Measurements from ENCODE around the gene OBSL1.

The OBSL1 gene

DNA sequence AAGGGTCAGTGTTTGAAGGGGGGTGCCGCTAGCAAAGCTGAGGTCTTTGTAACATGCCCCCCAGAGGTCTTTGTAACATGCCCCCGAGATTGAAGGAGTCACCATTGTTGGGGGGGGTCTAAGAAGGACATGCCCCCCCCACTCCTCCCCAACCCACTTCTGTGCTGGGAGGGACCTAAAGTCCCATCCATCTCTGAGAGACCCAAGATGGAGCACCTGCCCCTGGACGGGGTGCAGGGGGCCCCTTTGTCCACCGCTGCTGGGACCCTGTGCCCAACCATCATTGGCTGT is 63.0 kb downstream of the OBSL1 start:
- Histone ChIP-seq H3K27ac (peak overlapping the region; percentile 92; the same call in 1 of the 2 replicates), H3K9ac (ENCODE audit: insufficient read length) (no peak overlapping the region)
- DNase-seq (ENCODE audit: low read depth, low spot score) = no peak

DNA sequence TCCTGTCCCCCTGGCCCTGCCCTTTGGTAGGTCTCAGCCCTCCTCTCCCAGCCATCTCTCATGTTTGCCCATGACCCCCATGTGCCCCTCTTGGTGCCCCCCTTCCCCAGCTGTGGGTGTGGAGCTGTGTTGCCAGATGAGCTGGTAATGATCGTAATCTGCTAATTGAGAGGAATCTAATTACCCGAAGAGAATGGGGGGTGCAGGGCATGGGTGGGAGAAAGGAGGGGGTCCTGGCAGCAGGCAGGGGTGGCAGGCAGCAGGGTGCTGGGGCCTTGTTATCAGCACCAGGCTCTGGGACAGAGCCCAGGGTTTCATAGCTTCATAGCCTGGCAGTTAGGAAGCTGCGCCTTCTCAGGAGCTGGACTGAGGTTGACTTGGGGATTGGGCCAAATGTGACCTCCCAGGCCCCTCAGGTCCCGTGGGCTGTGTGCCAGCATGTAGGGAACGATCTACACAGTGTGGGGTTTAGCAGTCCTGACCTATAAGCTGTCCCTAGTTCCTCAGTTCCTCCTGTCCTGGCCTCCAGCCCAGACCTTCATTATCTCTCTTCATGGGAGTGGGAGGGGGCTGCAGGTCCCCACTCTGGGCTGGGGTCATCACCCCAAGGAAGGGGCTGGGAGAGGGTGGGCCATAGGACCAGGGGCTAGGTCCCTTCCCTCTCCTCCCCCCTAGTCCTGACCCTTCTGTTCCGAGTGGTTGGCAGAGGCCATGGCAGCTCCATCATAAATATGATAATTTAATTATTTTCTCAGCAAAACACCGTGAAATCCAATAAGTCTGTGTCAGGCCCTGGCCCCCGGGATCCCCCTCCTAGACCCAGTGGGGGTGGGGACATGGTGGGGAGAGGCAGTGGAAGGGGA is 63.5 kb downstream of the OBSL1 start:
- H3K9ac ChIP-seq (ENCODE audit: insufficient read length) = peak overlapping the region; percentile 43
- H3K9me3 ChIP-seq (ENCODE audit: low read depth, low read length) = no peaks in the 10 kb centered on the region
- peak overlapping the region; percentile 92 for H3K27ac ChIP-seq
- no peak for DNase-seq (ENCODE audit: low read depth, low spot score)
- no peaks in the 10 kb centered on the region for H3K36me3 ChIP-seq (ENCODE audit: insufficient read depth, low read length)
- peak overlapping the region; percentile 62 for H3K4me3 ChIP-seq
- no peak for TF ChIP-seq FOXP2 (optimal IDR thresholded peaks at IDR 0.05; ENCODE audit: control extremely low read depth, extremely low read length, insufficient read depth)
- TF ChIP-seq EZH2 (IDR thresholded peaks at IDR 0.05) = no peak
- TF ChIP-seq POLR2AphosphoS5 (IDR thresholded peaks at IDR 0.05; ENCODE audit: borderline replicate concordance, low read depth, low read length) = no peak

More for the DNA sequence above, 63.0 kb downstream of the OBSL1 start:
- no peak for TF ChIP-seq EZH2 (IDR thresholded peaks at IDR 0.05)
- no peak for TF ChIP-seq POLR2AphosphoS5 (IDR thresholded peaks at IDR 0.05; ENCODE audit: borderline replicate concordance, low read depth, low read length)
- no peak for TF ChIP-seq FOXP2 (optimal IDR thresholded peaks at IDR 0.05; ENCODE audit: control extremely low read depth, extremely low read length, insufficient read depth)
- Histone ChIP-seq H3K36me3 (ENCODE audit: insufficient read depth, low read length) (no peaks in the 10 kb centered on the region), H3K4me3 (peak overlapping the region; percentile 62; the same call in 1 of the 2 replicates), H3K9me3 (ENCODE audit: low read depth, low read length) (no peaks in the 10 kb centered on the region)

DNA sequence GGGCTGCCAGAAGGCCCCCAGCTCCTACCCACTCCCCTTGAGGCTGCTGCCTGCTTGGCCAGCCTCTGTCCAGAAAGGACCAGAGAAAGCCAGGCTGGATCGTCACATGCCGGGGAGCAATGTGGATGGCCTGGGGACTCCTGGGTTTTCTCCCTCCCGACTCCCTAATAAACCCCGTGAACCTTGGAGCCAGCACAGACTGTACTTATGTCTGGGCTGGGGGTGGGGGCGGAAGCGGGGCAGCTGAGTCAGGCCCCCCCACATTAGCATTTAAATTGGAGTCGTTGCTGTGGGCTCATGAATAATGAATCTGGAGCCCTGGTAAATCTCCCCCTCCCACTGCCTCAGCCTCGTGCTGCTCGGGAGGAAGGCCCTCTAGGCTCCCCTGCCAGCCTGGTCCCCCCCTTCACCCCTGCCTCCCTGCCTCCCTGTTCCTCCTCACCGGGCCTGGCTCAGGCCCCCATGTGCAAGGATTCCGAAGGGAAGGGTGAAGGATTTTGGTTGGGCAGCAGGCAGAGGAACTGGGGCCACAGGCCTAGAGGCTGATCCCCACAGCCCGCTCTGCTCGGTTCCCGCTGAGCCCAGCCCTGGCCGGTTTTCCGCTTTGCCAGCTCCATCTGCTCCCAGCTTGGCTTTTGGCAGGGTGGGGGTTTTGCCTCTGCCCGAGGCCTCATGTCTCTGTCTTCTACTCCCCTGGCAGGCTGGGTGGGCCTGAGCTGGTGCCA is 64.4 kb downstream of the OBSL1 start:
- H3K27ac ChIP-seq = peak overlapping the region; percentile 92
- H3K4me3 ChIP-seq = peak overlapping the region; percentile 62
- H3K9me3 ChIP-seq (ENCODE audit: low read depth, low read length) = no peaks in the 10 kb centered on the region
- TF ChIP-seq EZH2 (IDR thresholded peaks at IDR 0.05) = no peak
- TF ChIP-seq POLR2AphosphoS5 (IDR thresholded peaks at IDR 0.05; ENCODE audit: borderline replicate concordance, low read depth, low read length) = peak; percentile 60
- TF ChIP-seq FOXP2 (optimal IDR thresholded peaks at IDR 0.05; ENCODE audit: control extremely low read depth, extremely low read length, insufficient read depth) = no peak
- peak overlapping the region; percentile 43 for H3K9ac ChIP-seq (ENCODE audit: insufficient read length)
- H3K36me3 ChIP-seq (ENCODE audit: insufficient read depth, low read length) = no peaks in the 10 kb centered on the region
- peak; percentile 45 for DNase-seq (ENCODE audit: low read depth, low spot score)

DNA sequence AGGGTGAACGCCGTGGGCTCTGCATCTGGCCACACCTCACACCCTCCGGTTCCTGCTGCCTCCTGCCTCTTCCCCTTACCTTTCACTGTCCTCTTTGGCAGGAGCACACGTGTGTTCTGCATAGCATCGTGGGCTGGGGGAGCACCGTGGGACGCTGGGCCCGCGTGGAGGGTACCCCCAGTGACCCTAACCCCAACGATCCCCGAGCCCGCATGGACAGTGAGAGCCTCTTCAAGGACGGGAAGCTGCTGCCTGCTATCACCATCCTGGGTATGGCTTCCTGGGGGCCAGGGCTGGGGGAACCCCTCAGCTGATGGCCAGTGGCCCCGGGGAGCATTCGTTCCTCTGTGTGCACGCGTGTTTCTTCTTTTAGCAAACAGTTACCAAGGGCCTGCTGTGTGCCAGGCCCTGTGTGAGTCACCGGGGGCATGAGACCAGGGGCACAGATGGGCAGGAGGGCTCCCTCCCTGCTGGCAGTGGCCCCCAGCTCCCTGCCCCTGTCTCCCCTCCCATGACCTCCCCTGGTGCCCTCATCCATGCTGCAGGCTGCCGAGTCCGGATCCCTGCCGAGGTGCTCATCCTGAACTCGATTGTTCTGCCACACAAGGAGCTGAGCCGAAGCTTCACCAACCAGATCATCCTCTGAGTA is 65.1 kb downstream of the OBSL1 start:
- DNase-seq (ENCODE audit: low read depth, low spot score) = no peak
- Histone ChIP-seq H3K36me3 (ENCODE audit: insufficient read depth, low read length) (no peaks in the 10 kb centered on the region), H3K27ac (peak overlapping the region; percentile 92), H3K4me3 (peak overlapping the region; percentile 62), H3K9ac (ENCODE audit: insufficient read length) (no peak overlapping the region), H3K9me3 (ENCODE audit: low read depth, low read length) (no peaks in the 10 kb centered on the region)
- TF ChIP-seq POLR2AphosphoS5 (IDR thresholded peaks at IDR 0.05; ENCODE audit: borderline replicate concordance, low read depth, low read length) = no peak

DNA sequence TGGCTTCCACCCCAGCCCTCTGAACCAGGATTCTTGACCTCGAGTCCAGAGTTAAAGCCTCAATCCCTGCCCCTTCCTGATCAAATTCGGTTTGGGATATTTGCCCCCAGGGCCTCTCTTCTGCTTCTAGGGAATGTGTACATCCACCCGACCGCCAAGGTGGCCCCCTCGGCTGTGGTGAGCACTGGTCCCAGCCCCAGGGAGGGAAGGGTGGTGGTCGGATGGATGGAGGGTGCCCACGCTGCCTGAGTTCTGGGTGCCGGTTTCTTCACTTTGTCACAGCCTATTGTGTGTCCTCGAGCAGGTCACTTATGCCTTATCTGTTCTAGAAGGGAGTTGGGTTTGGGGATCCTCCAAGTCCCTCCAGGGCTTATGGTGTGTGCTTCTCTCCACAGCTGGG is 65.8 kb downstream of the OBSL1 start:
- H3K4me3 ChIP-seq = no peak overlapping the region
- no peaks in the 10 kb centered on the region for H3K36me3 ChIP-seq (ENCODE audit: insufficient read depth, low read length)
- no peak overlapping the region for H3K27ac ChIP-seq
- no peak for DNase-seq (ENCODE audit: low read depth, low spot score)
- H3K9ac ChIP-seq (ENCODE audit: insufficient read length) = no peak overlapping the region
- TF ChIP-seq FOXP2 (optimal IDR thresholded peaks at IDR 0.05; ENCODE audit: control extremely low read depth, extremely low read length, insufficient read depth) (no peak), EZH2 (IDR thresholded peaks at IDR 0.05) (no peak), POLR2AphosphoS5 (IDR thresholded peaks at IDR 0.05; ENCODE audit: borderline replicate concordance, low read depth, low read length) (no peak)
- H3K9me3 ChIP-seq (ENCODE audit: low read depth, low read length) = no peaks in the 10 kb centered on the region

DNA sequence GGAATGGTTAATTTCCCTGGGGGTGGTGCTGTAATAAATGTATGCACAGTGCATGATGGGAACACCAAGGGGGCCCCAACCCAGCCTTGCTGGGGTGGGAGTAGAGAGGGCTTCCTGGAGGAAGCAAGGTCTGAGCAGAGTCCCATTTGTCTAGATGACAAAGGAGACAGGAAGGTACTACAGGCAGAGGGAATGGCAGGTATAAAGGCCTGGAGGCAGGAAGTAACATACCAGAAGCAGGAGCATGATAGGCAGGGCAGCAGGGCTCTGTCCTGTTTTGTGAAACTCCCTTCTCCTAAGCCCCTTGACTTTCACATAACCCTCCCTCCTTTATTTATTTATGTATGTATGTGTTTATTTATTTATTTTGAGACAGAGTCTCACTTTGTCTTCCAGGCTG is 68.7 kb downstream of the OBSL1 start:
- H3K36me3 ChIP-seq (ENCODE audit: insufficient read depth, low read length) = no peaks in the 10 kb centered on the region
- DNase-seq (ENCODE audit: low read depth, low spot score) = no peak
- H3K27ac ChIP-seq = no peak overlapping the region
- no peak overlapping the region for H3K4me3 ChIP-seq
- H3K9me3 ChIP-seq (ENCODE audit: low read depth, low read length) = no peaks in the 10 kb centered on the region
- TF ChIP-seq FOXP2 (optimal IDR thresholded peaks at IDR 0.05; ENCODE audit: control extremely low read depth, extremely low read length, insufficient read depth) (no peak), POLR2AphosphoS5 (IDR thresholded peaks at IDR 0.05; ENCODE audit: borderline replicate concordance, low read depth, low read length) (no peak), EZH2 (IDR thresholded peaks at IDR 0.05) (no peak)
- no peak overlapping the region for H3K9ac ChIP-seq (ENCODE audit: insufficient read length)

DNA sequence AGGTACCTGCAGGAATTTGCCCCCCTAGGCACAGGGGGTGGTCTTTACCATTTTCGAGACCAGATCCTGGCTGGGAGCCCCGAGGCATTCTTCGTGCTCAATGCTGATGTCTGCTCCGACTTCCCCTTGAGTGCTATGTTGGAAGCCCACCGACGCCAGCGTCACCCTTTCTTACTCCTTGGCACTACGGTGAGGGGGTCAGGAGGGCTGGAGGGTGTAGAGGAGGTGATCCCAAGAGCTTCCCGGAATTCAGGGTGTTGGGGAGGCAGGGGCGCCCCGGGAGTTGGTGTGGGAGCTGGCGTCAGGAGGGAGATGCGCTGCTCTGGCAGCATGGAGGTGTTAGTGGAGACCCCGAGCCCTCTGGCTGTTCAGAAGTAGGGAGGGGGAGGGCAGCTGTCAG is 69.5 kb downstream of the OBSL1 start:
- Histone ChIP-seq H3K9ac (ENCODE audit: insufficient read length) (no peak overlapping the region), H3K27ac (no peak overlapping the region), H3K36me3 (ENCODE audit: insufficient read depth, low read length) (no peaks in the 10 kb centered on the region), H3K9me3 (ENCODE audit: low read depth, low read length) (no peaks in the 10 kb centered on the region), H3K4me3 (no peak overlapping the region)
- TF ChIP-seq FOXP2 (optimal IDR thresholded peaks at IDR 0.05; ENCODE audit: control extremely low read depth, extremely low read length, insufficient read depth) = no peak
- TF ChIP-seq POLR2AphosphoS5 (IDR thresholded peaks at IDR 0.05; ENCODE audit: borderline replicate concordance, low read depth, low read length) = no peak
- no peak for TF ChIP-seq EZH2 (IDR thresholded peaks at IDR 0.05)
- DNase-seq (ENCODE audit: low read depth, low spot score) = no peak

Measured in SK-N-MC (cell line).